HepG2 (cell line): Measurements from ENCODE around the gene UBXN2A. TPM values are rescaled to one million over a fixed set of nuclear protein-coding genes. Genes with fewer than 3 reads are reported as not detected.

Source experiments
- AHDC1 ChIP-seq: sonication (generic); formaldehyde crosslinking; IDR thresholded peaks from 2 replicates; pipeline ENCODE4 v1.5.1; 2020; ENCODE audit warnings: mild to moderate bottlenecking, missing genetic modification reagents, borderline replicate concordance
- CHD2 ChIP-seq: IDR thresholded peaks from 2 replicates; pipeline ENCODE4 v1.6.1; 2011; ENCODE audit warnings: low read depth, low read length, improper control_type of control experiment
- HOXA3 ChIP-seq: sonication (generic); formaldehyde crosslinking; IDR thresholded peaks from 2 replicates; pipeline ENCODE4 v1.5.0; 2020; ENCODE audit warnings: missing genetic modification reagents
- NFIC ChIP-seq: IDR thresholded peaks from 2 replicates; pipeline ENCODE4 v1.6.1; 2012; ENCODE audit warnings: mild to moderate bottlenecking, low read length, inconsistent platforms
- PCBP1 ChIP-seq: fragments of 200-400 bp; formaldehyde crosslinking; IDR thresholded peaks from 2 replicates; pipeline ENCODE4 v1.6.1; 2017; ENCODE audit warnings: mild to moderate bottlenecking, low read depth, low read length, borderline replicate concordance
- SMC3 ChIP-seq: IDR thresholded peaks from 2 replicates; pipeline ENCODE4 v1.6.1; 2011; ENCODE audit warnings: low read length, improper control_type of control experiment
- SP4 ChIP-seq: sonication (generic); formaldehyde crosslinking; IDR thresholded peaks from 2 replicates; pipeline ENCODE4 v1.8.1; 2023; ENCODE audit warnings: mild to moderate bottlenecking, missing genetic modification reagents
- ZFP82 ChIP-seq: sonication (generic); formaldehyde crosslinking; IDR thresholded peaks from 2 replicates; pipeline ENCODE4 v1.5.1; 2020; ENCODE audit warnings: mild to moderate bottlenecking, missing genetic modification reagents, borderline replicate concordance
- ZNF274 ChIP-seq: sonication (generic); formaldehyde crosslinking; IDR thresholded peaks from 2 replicates; pipeline ENCODE4 v1.5.1; 2020; ENCODE audit warnings: mild to moderate bottlenecking, missing genetic modification reagents
- ZNF281 ChIP-seq: sonication (generic); formaldehyde crosslinking; IDR thresholded peaks from 2 replicates; pipeline ENCODE4 v1.4.0; 2020; ENCODE audit warnings: missing genetic modification reagents, borderline replicate concordance
- ZNF512 ChIP-seq: sonication (generic); formaldehyde crosslinking; IDR thresholded peaks from 2 replicates; pipeline ENCODE4 v1.4.0; 2020; ENCODE audit warnings: mild to moderate bottlenecking, missing genetic modification reagents
- ZNF652 ChIP-seq: IDR thresholded peaks from 2 replicates; pipeline ENCODE4 v1.6.1; 2016; ENCODE audit warnings: low read depth, borderline replicate concordance
- ZNF670 ChIP-seq: sonication (generic); formaldehyde crosslinking; IDR thresholded peaks from 2 replicates; pipeline ENCODE4 v1.8.0; 2022; ENCODE audit warnings: mild to moderate bottlenecking, missing genetic modification reagents, borderline replicate concordance
- ZNF704 ChIP-seq: sonication (generic); formaldehyde crosslinking; IDR thresholded peaks from 2 replicates; pipeline ENCODE4 v1.8.1; 2023; ENCODE audit warnings: mild to moderate bottlenecking, inconsistent platforms, moderate library complexity, missing genetic modification reagents, borderline replicate concordance
- ZNF784 ChIP-seq: sonication (generic); formaldehyde crosslinking; IDR thresholded peaks from 2 replicates; pipeline ENCODE4 v1.5.1; 2020; ENCODE audit warnings: missing genetic modification reagents, mild to moderate bottlenecking, borderline replicate concordance
- polyA plus RNA-seq, 8 experiments: library from polyadenylated mRNA; depleted of rRNA in 3 of 8; stranded (reverse) in 7 of 8; unstranded in 1 of 8; fragments of >200 nt; fragmentation: Illumina TruSeq in 4 of 8; extraction: Trizol in 4 of 8; gene quantifications; 2 replicates each; pipeline versions ENCODE4 v1.2.1 to v1.2.3, GENCODE V29; 2011 to 2016; ENCODE audit warnings: low read depth in 4 of 8, missing spikeins in 1 of 8, mixed read lengths in 1 of 8; ENCODE audit not compliant: insufficient read depth in 1 of 8
- total RNA-seq, 5 experiments: library from RNA; depleted of rRNA; stranded (reverse); fragments of >200 nt; fragmentation: Illumina TruSeq; extraction: Trizol; gene quantifications; 2 replicates each; pipeline ENCODE4 v1.2.3, GENCODE V29; 2016; ENCODE audit warnings: low read depth in 1 of 5

The UBXN2A gene
- total and polyA plus RNA-seq, 2 of the 13 experiments (the other 11 are each of a cell fraction or from before 2014, with no cell fraction given), result 8.3 to 20.9 TPM

GRCh38 chr2:23926750-23927571 is 13.3 kb upstream of the UBXN2A start, which contains the start of gene ATAD2B (continued):
- TF ChIP-seq ZNF704 (CRISPR knock-in tag) (peak; percentile 66; the same call in 1 of the 2 replicates), ZNF784 (CRISPR knock-in tag) (no peak; the same call in 1 of the 2 replicates), PCBP1 (no peak; the same call in 1 of the 2 replicates), ZNF652 (CRISPR knock-in tag) (no peak), ZNF512 (CRISPR knock-in tag) (no peak), ZFP82 (CRISPR knock-in tag) (peak; percentile 89; the same call in 1 of the 2 replicates), ZNF670 (CRISPR knock-in tag) (peak; percentile 60; the same call in 1 of the 2 replicates), ZNF281 (CRISPR knock-in tag) (peak; percentile 55; the same call in 1 of the 2 replicates), SMC3 (peak; percentile 31; the same call in 1 of the 2 replicates), NFIC (no peak), HOXA3 (peak; percentile 97), CHD2 (peak; percentile 61), SP4 (CRISPR knock-in tag) (peak; percentile 90), AHDC1 (CRISPR knock-in tag) (peak; percentile 13; the same call in 1 of the 2 replicates), ZNF274 (CRISPR knock-in tag) (peak; percentile 62; the same call in 1 of the 2 replicates)
